Measurements from ENCODE around the gene LPIN1.

Gene LPIN1

DNA sequence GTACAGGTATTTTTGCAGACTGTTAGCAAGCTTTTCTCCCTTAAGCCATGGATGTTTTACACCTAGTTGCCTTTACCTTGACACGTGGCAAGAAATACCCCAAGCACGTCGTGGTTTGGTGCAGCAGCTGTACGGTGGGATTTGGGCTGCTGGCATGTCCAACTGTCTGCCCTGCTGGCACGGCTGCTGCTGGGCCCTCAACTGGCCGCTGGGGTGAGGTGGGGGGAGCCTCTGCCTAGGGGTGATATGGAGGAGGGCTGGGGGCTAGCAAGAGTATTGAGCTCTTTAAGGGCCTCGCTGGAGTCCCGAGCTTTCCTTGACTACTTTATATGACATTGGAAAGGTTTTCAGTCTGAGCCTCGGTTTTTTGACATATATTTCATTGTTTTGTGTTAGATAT, 41.6 kb downstream of the LPIN1 start:
- no peak for DNase-seq (ENCODE audit: extremely low spot score)
- ChIA-PET CTCF (interaction anchor here (0.9 to 12.6 kb wide), 8 partner anchors 8 to 107 kb away, joined by 3 to 217 read pairs (median 4); no protein-coding TSS in a partner anchor), POLR2A (interaction anchor here (0.9 kb wide), 1 partner anchor 37 kb away, joined by 3 read pairs; no protein-coding TSS in a partner anchor)
- TF ChIP-seq, protein P1, sequence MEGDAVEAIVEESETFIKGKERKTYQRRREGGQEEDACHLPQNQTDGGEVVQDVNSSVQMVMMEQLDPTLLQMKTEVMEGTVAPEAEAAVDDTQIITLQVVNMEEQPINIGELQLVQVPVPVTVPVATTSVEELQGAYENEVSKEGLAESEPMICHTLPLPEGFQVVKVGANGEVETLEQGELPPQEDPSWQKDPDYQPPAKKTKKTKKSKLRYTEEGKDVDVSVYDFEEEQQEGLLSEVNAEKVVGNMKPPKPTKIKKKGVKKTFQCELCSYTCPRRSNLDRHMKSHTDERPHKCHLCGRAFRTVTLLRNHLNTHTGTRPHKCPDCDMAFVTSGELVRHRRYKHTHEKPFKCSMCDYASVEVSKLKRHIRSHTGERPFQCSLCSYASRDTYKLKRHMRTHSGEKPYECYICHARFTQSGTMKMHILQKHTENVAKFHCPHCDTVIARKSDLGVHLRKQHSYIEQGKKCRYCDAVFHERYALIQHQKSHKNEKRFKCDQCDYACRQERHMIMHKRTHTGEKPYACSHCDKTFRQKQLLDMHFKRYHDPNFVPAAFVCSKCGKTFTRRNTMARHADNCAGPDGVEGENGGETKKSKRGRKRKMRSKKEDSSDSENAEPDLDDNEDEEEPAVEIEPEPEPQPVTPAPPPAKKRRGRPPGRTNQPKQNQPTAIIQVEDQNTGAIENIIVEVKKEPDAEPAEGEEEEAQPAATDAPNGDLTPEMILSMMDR (IDR thresholded peaks at IDR 0.05; ENCODE audit: control extremely low read depth, extremely low read depth, low read depth, missing control alignments): no peak

DNA sequence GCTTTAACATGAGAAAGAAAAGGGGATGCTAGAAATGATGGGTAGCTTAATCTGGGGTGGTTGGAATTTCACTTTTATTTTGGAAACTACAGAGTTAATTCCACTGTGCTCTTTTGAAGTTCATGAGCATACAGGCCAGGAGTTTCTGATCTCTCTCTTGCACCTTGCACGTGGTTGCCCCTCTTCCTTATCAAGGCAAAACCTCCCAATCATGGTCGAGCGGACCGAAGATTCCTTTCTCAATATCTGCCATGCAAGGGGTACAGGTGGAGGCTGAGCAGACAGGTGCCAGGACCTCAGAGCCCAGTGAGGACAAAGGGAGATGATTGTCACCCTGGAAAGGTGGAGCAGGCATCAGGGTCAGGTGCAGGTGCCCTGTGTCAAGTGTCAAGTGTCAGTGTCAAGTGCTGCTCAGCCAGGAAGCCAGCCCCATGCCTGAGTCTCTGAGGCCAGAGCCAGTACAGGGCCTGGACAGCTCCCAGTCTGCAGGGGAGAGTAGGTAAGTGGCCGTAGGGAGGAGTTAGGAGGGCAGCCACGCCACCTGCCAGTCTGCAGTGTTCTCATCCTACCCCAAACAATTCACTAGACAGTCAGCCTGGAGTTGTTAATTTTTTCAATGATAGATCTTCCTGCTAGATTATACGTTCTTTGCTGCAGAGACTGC, 42.2 kb downstream of the LPIN1 start:
- TF ChIP-seq, protein P1 (IDR thresholded peaks at IDR 0.05; ENCODE audit: control extremely low read depth, extremely low read depth, low read depth, missing control alignments): no peak
- no peak for DNase-seq (ENCODE audit: extremely low spot score)
- ChIA-PET POLR2A (interaction anchor here (0.9 kb wide), 1 partner anchor 38 kb away, joined by 3 read pairs; no protein-coding TSS in a partner anchor), CTCF (interaction anchor here (0.9 to 12.6 kb wide), 7 partner anchors 8 to 108 kb away, joined by 3 to 217 read pairs (median 5); no protein-coding TSS in a partner anchor)

DNA sequence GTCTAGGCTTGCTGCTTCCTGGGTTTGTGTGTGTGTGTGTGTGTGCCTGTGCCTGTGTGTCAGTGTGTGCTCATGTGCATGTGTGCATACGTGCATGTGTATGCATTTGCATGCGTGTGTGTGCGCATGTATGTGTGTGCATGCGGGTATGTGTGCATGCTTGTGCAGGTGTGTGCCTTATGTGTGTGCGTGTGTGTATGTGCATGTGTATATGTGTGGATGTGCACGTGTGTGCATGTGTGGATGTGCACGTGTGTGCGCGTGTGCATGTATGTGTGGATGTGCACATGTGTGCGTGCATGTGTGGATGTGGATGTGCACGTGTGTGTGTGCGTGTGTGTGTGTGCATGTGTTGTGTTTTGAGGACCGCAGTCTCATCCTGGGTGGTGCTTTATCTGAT, 42.8 kb downstream of the LPIN1 start:
- ChIA-PET POLR2A (no interaction called here), CTCF (interaction anchor here (4.7 kb wide), 1 partner anchor 9 kb away, joined by 24 read pairs; no protein-coding TSS in a partner anchor)
- TF ChIP-seq, protein P1 (IDR thresholded peaks at IDR 0.05; ENCODE audit: control extremely low read depth, extremely low read depth, low read depth, missing control alignments): no peak
- DNase-seq (ENCODE audit: extremely low spot score): no peak

DNA sequence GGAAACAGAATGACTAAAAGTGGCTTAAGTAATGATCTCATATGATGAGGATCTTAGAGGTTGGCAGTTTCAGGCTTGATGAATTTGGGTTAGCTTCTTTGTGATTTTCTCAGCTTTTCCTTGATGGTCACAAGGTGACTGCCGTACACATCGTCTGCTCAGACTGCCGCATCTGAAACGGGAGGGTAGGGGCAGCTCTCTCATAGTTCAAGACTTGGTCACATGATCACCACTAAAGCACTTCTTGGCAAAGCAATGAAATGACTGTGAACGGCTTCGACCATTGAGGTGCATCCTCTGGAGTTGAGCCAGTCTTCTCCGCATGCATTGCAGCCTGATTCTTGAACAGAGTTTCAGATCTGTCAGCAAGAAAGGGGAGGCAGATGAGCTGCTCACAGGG, 43.8 kb downstream of the LPIN1 start:
- POLR2A ChIA-PET: no interaction called here
- TF ChIP-seq, protein P1 (IDR thresholded peaks at IDR 0.05; ENCODE audit: control extremely low read depth, extremely low read depth, low read depth, missing control alignments): no peak
- no peak for DNase-seq (ENCODE audit: extremely low spot score)
- CTCF ChIA-PET: interaction anchor here (1.6 to 4.7 kb wide), 2 partner anchors 10 to 32 kb away, joined by 3 to 24 read pairs; no protein-coding TSS in a partner anchor

DNA sequence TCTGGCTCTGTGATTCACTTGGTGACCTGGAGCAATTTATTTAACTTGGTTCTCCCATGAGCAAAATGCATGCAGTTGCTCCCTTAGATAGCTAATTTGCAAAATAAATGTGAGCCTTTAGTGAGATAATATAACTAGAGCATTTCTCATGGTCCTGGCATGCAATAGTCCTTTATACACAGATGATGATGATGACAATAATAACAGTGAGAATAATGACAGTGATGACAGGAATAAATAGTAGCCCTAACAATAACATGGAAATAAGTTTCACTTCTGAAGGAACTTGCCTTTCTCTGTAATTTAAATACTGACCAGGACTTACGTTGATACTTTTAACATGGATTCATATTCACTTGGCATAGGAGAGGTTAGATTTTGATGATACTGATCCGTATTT, 49.2 kb downstream of the LPIN1 start:
- TF ChIP-seq, protein P1 (IDR thresholded peaks at IDR 0.05; ENCODE audit: control extremely low read depth, extremely low read depth, low read depth, missing control alignments): no peak
- ChIA-PET POLR2A (no interaction called here), CTCF (no interaction called here)
- no peak for DNase-seq (ENCODE audit: extremely low spot score)

DNA sequence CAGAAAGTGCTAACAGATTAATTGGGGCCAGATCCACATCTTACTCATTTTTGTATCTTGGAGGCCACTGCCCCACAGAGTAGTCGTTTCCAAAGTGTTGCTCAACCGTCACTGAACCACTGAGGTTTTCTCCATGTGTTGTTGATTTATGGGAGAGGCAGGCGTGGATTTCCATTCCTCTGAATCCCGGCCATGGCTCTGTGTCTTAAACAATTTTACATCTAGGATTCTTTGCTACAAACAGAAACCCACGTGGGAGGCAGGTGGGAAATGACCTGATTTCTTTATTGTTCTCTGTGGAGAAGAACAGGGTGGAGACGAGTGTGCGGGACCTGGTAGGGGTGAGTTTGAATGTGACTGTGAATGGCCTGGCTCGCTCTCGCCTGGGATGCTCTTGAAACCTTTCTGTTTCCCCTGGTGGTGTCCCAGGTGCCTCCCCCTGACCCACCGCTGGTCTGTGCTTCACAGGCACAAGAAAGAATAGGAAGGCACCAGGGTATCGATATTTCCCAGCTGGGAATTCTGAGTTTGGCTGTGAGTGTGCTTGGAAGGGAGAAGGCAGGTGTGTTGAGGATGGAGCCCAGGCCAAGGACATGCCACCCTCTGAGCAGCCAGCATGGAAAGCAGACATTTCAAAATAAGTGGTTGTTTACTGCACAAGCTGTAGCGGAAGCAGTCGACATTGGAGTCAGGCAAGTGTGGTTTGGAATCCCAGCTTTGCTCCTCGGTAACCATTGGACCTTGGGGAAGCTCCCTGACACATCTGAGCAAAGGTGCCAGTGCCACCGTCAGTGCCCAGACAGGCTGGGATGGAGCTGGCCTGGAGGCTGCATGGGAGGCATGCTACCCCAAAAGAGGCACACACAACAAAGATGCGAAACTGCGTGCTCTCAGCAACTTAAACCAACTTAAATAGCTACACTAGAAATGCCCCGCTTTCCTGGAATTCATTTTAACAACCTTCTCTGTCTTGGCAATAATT, 50.0 kb downstream of the LPIN1 start:
- TF ChIP-seq, protein P1 (IDR thresholded peaks at IDR 0.05; ENCODE audit: control extremely low read depth, extremely low read depth, low read depth, missing control alignments): no peak
- no peak for DNase-seq (ENCODE audit: extremely low spot score)
- POLR2A ChIA-PET: no interaction called here
- CTCF ChIA-PET: interaction anchor here (1.0 to 1.4 kb wide), 2 partner anchors 11 to 17 kb away, joined by 3 to 4 read pairs; no protein-coding TSS in a partner anchor
